ENCODE data around the gene ITGA11.
A peak's percentile ranks its signal among the peaks of the same experiment; 100 is the strongest.

ITGA11 gene

GRCh38 chr15:68310178-68310803 lies 121.7 kb downstream of the ITGA11 start:
- DNase-seq (ENCODE audit: low read depth): no peak
- no peak for TF ChIP-seq CTCF (IDR thresholded peaks at IDR 0.05; ENCODE audit: insufficient read depth, low read depth, low read length, missing control alignments)
- no peak overlapping the region for H3K4me3 ChIP-seq (ENCODE audit: low read length)

DNA sequence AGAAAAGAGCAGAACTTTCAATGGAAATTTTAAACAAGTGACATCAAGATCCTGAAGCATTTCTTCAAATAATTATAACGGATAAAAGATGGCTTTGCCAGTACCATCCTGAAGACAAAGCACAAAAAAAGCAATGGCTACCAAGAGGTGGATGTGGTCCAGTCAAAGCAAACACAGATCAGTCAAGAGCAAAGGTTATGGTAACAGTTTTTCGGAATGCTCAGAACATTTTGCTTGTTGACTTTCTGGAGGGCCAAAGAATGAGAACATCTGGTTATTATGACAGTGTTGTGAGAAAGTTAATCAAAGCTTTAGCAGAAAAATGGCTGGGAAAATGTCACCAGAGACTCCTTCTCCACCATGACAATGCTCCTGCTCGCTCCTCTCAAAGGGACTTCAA lies 122.9 kb downstream of the ITGA11 start:
- H3K4me3 ChIP-seq (ENCODE audit: low read length): no peak overlapping the region
- no peak for TF ChIP-seq CTCF (IDR thresholded peaks at IDR 0.05; ENCODE audit: insufficient read depth, low read depth, low read length, missing control alignments)
- no peak for DNase-seq (ENCODE audit: low read depth)

- H3K4me3 ChIP-seq (ENCODE audit: low read length): no peak overlapping the region
- no peak for TF ChIP-seq CTCF (IDR thresholded peaks at IDR 0.05; ENCODE audit: insufficient read depth, low read depth, low read length, missing control alignments)
- DNase-seq (ENCODE audit: low read depth): no peak
Observed at GRCh38 chr15:68307131-68307928, 124.6 kb downstream of the ITGA11 start.

DNA sequence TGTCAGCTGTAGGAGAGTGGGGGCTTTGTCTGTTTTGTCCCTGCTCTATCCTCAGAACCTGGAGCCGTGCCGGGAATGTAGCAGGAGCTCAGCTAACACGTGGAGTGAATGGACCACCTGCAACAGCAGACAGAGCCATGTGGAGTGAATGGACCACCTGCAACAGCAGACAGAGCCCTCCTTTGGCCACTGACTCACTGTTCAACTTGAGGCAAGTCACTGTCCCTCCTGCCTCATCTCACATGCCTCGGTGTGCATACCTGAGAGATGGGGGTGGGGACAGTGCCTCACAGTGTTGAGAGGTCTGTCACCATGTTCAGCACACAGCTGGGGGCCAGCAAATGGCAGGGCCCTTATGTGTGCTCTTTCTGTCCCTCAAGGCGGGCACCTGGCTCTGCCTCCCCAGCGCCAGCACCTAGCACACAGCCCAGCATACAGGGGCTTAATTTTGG lies 126.5 kb downstream of the ITGA11 start:
- no peak overlapping the region for H3K4me3 ChIP-seq (ENCODE audit: low read length)
- TF ChIP-seq CTCF (IDR thresholded peaks at IDR 0.05; ENCODE audit: insufficient read depth, low read depth, low read length, missing control alignments): no peak
- DNase-seq (ENCODE audit: low read depth): peak; percentile 44

DNA sequence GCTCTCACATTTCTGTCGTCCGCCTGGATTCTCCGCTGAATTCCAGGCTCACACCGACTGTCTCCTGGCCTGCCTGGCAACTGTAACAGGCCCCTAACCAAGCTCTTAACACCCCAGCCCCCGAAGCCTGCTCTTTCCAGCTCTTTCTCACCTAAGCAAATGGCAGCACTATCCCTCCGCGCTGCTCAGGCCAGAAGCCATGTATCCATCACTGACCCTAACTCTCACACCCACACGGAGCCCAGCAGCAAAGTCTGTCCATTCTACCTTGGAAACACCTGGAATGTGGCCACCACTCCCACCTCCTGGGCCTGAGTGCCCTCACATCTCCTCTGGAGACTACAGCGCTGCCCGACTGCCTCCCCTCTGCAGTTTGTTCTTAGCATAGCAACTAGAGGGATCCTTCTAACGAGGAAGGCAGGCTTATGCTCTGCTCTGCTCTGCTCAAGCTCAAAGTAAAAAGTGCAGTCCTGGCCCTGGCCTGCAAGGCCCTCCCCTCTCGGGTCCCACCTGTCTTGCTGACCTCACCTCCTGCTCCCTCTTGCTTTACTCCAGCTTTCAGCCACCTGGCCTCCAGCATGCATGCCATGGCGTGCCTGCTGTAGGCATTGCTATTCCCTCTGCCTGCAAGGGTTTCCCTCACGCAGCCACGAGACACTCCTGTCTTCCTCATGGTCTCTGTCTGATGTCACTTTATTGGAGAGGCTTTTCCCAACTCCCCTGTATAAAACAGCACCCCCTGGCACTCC lies 127.2 kb downstream of the ITGA11 start:
- DNase-seq (ENCODE audit: low read depth): peak; percentile 90
- no peak overlapping the region for H3K4me3 ChIP-seq (ENCODE audit: low read length)
- TF ChIP-seq CTCF (IDR thresholded peaks at IDR 0.05; ENCODE audit: insufficient read depth, low read depth, low read length, missing control alignments): peak; percentile 25

DNA sequence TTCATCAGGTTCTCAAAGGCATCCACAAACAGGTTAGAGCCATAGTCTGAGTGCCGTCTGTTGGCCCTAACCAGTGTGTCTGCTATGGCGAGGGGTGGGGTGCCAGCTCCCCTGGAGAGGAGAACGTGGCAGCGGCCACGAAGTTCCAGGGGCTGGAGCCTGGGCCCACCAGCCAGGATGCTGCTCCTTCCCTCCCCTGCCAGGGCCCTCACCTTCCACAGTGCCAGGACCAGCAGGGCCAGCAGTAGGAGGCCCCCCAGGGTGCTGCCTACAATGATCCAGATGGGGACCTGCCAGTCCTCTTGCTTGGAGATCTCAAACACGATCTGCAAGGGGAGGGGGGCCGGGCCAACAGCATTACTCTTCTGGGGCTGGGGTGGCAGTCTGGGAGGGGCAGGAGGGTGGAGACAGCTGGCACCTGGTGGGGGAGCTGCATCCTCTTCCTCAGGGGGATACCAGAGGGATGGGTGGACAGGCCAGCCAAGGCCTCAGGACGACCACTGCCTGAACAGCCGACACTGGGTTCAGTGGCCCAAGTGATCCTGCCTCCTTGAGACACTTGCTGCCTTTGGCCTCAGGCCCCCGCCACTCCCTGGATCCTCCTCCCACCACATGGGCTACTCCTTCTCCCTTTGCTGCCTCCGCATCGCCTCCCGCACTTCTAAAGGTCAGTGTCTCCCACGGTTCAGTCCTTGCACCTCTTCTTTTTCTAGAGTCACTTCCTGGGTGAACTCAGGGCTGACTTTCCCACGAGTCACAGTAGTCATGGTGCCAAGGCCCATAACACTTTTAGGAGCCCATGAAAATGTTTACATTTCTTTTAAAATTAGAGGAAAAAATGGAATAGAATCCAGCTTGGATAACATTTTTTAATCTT lies 128.2 kb downstream of the ITGA11 start:
- TF ChIP-seq CTCF (IDR thresholded peaks at IDR 0.05; ENCODE audit: insufficient read depth, low read depth, low read length, missing control alignments): no peak
- DNase-seq (ENCODE audit: low read depth): no peak
- no peak overlapping the region for H3K4me3 ChIP-seq (ENCODE audit: low read length)

All from epithelial cell of esophagus (primary cell).